ENCODE data around the gene RRP15. TPM values are rescaled to one million over a fixed set of nuclear protein-coding genes. Genes with fewer than 3 reads are reported as not detected.

Gene RRP15
- total RNA-seq, 1 donor from 2014 or later, result 26.9 TPM

DNA sequence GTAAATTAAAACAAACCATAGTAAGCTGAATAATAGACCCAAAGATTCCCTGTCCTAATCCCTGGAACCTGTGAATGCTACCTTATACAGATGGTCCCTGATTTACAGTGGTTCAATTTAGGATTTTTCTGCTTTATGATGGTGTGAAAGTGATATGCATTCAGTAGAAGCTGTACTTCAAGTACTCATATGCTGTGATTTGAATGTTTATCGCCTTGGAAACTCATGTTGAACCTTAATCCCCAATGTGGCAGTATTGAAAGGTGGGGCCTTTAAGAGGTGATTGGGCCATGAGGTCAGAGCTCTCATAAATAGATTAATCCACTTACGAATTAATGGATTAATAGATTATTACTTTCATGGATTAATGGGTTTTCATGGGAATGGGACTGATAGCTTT is 10.6 kb upstream of the RRP15 start:
- H3K4me3 Mint-ChIP-seq, result no peak overlapping the region
- no peak overlapping the region for H3K27ac Mint-ChIP-seq
- no peaks in the 10 kb centered on the region for H3K9me3 Mint-ChIP-seq
- DNase-seq, result no peak
- no peaks in the 10 kb centered on the region for H3K4me1 Mint-ChIP-seq
- ChIA-PET POLR2A (no interaction called here), CTCF (interaction anchor here (0.7 kb wide), 1 partner anchor 1108 kb away, joined by 3 read pairs; no protein-coding TSS in a partner anchor)
- peaks cover 6% of the 10 kb centered on the region for H3K27me3 Mint-ChIP-seq
- TF ChIP-seq, protein P1, sequence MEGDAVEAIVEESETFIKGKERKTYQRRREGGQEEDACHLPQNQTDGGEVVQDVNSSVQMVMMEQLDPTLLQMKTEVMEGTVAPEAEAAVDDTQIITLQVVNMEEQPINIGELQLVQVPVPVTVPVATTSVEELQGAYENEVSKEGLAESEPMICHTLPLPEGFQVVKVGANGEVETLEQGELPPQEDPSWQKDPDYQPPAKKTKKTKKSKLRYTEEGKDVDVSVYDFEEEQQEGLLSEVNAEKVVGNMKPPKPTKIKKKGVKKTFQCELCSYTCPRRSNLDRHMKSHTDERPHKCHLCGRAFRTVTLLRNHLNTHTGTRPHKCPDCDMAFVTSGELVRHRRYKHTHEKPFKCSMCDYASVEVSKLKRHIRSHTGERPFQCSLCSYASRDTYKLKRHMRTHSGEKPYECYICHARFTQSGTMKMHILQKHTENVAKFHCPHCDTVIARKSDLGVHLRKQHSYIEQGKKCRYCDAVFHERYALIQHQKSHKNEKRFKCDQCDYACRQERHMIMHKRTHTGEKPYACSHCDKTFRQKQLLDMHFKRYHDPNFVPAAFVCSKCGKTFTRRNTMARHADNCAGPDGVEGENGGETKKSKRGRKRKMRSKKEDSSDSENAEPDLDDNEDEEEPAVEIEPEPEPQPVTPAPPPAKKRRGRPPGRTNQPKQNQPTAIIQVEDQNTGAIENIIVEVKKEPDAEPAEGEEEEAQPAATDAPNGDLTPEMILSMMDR (IDR thresholded peaks at IDR 0.05), result no peak
- H3K36me3 Mint-ChIP-seq (ENCODE audit: low read depth), result no peaks in the 10 kb centered on the region
- intact Hi-C loops (cut with micrococcal nuclease), result no loop called here
- ATAC-seq (ENCODE audit: low read depth), result no peak

DNA sequence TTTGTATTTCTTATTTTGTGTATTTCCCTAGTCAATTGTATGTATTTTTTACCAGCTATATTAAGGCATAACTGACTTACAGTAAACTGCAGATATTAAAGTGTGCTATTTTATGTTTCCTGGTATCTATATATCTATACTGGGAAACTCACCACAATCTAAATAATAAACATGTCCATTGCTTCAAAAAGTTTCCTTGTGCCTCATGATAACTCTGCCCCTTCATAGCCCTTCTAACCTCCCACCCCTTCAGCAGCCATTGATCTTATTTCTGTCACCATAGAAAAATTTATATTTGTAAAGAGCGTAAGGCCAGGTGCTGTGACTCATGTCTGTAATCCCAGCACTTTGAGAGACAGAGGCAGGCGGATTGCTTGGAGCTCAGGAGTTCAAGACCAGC is 9.3 kb upstream of the RRP15 start:
- H3K36me3 Mint-ChIP-seq (ENCODE audit: low read depth), result no peaks in the 10 kb centered on the region
- POLR2A ChIA-PET, result no interaction called here
- TF ChIP-seq, protein P1 (IDR thresholded peaks at IDR 0.05), result no peak
- H3K4me3 Mint-ChIP-seq, result no peak overlapping the region
- CTCF ChIA-PET, result no interaction called here
- H3K4me1 Mint-ChIP-seq, result no peaks in the 10 kb centered on the region
- H3K27me3 Mint-ChIP-seq, result peaks cover 8% of the 10 kb centered on the region
- no peak overlapping the region for H3K27ac Mint-ChIP-seq
- intact Hi-C loops (cut with micrococcal nuclease), result no loop called here
- no peak for ATAC-seq (ENCODE audit: low read depth)
- DNase-seq, result no peak
- H3K9me3 Mint-ChIP-seq, result no peaks in the 10 kb centered on the region

DNA sequence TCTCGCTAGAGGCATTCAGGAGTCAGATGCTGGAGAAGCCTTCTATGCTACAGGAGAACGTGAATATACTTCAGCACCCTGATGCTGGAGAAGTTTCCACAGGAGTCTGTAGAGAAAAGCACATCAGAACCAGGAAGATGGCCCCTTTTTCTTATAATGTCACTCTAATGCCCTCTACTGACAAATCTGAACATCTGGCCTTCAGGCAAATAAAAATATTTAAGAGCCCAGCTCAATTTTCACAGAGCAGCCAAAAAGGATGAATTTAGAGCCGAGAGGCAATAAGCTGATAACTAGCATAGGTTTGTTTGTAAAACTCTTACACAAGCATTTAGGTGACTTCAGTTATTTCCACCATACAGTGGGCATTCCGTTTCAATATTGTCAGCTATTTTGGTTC is 3.8 kb upstream of the RRP15 start:
- no peak for ATAC-seq (ENCODE audit: low read depth)
- Mint-ChIP-seq H3K27me3 (peaks cover 10% of the 10 kb centered on the region), H3K36me3 (ENCODE audit: low read depth) (peaks cover 8% of the 10 kb centered on the region), H3K4me3 (no peak overlapping the region), H3K27ac (no peak overlapping the region), H3K9me3 (peaks cover 3% of the 10 kb centered on the region), H3K4me1 (peaks cover 18% of the 10 kb centered on the region)
- ChIA-PET CTCF (no interaction called here), POLR2A (no interaction called here)
- intact Hi-C loops (cut with micrococcal nuclease), result loop anchor here (10.0 kb wide), 1 partner anchor 1764 kb away; the partner anchor contains the start of gene EPRS1
- DNase-seq, result no peak
- TF ChIP-seq, protein P1 (IDR thresholded peaks at IDR 0.05), result no peak

DNA sequence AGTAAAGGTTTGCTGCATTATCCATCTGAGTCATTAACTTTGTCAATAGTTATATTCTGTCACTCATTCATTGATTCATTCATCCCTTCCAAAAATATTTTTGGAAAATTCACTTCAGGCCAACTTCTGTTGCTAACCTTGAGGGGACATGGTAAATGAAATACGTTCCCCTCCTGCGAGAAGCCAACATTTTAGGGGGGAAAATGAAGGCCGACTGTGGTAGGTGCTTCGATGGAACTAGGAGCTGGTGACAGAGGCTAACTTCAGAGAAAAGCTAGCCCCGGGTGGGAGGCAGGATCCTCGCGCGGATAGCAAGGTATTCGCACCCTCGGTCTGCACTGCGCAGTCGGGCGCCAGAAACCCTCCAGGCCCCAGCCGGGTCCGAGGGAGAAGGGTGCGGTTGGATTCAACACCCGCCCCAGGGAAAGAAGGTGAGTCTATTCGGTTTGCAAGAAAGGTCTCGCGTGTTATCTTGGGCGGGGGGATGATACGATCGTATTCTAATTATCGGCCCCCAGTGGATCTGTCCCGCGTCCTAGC is 646 bp upstream of the RRP15 start:
- Mint-ChIP-seq H3K4me1 (peaks cover 30% of the 10 kb centered on the region), H3K4me3 (peak overlapping the region; percentile 96), H3K9me3 (peaks cover 3% of the 10 kb centered on the region), H3K27me3 (peaks cover 10% of the 10 kb centered on the region), H3K36me3 (ENCODE audit: low read depth) (peaks cover 16% of the 10 kb centered on the region), H3K27ac (peak overlapping the region; percentile 97)
- TF ChIP-seq, protein P1 (IDR thresholded peaks at IDR 0.05), result no peak
- ATAC-seq (ENCODE audit: low read depth) (no peak), DNase-seq (no peak)
- POLR2A ChIA-PET, result interaction anchor here (0.6 to 1.9 kb wide), 9 partner anchors 18 to 1805 kb away, joined by 3 to 8 read pairs (median 5); partner anchors contain the start of genes BPNT1, GPATCH2, LYPLAL1 and SPATA17
- intact Hi-C loops (cut with micrococcal nuclease), result loop anchor here (2.0 to 10.0 kb wide), 5 partner anchors 60 to 1988 kb away; partner anchors contain the start of genes EPRS1, IARS2, RAB3GAP2 and TGFB2
- CTCF ChIA-PET, result no interaction called here

DNA sequence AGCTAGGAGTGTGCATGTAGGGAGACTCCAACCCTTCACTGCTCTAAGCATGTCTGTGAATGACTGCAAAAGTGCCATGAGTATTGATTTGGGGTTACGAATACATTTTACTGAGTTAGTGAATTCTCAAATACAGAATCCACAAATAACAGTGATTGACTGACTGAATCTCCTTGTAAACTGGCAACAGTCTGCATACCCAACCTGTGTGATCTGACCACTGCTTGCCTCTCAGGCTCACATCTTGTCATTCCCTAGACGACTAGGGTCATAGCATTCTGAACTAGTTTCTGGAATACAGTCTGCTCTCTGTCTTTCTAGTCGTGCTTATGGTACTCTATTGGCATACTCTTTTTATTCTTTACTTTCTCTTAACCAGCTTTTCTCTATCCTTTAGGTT is 7.4 kb downstream of the RRP15 start:
- intact Hi-C loops (cut with micrococcal nuclease), result no loop called here
- ChIA-PET CTCF (no interaction called here), POLR2A (interaction anchor here (0.7 kb wide), 1 partner anchor 71 kb away, joined by 3 read pairs; no protein-coding TSS in a partner anchor)
- H3K27me3 Mint-ChIP-seq, result no peaks in the 10 kb centered on the region
- no peak overlapping the region for H3K27ac Mint-ChIP-seq
- ATAC-seq (ENCODE audit: low read depth) (no peak), DNase-seq (no peak)
- TF ChIP-seq, protein P1 (IDR thresholded peaks at IDR 0.05), result no peak
- H3K4me3 Mint-ChIP-seq, result no peak overlapping the region
- peaks cover 41% of the 10 kb centered on the region for H3K36me3 Mint-ChIP-seq (ENCODE audit: low read depth)
- peaks cover 10% of the 10 kb centered on the region for H3K4me1 Mint-ChIP-seq
- no peaks in the 10 kb centered on the region for H3K9me3 Mint-ChIP-seq
